Measurements from ENCODE around the gene PGGHG. TPM values are rescaled to one million over a fixed set of nuclear protein-coding genes. Genes with fewer than 3 reads are reported as not detected.
"Not testable (repeated sequence)": the region's sequence is repeated elsewhere in the genome, so short reads cannot be mapped to it uniquely, and the experiment has no call there.

PGGHG gene
- polyA plus RNA-seq, 3 donors: 28.8 to 335 (median 51.2) TPM

DNA sequence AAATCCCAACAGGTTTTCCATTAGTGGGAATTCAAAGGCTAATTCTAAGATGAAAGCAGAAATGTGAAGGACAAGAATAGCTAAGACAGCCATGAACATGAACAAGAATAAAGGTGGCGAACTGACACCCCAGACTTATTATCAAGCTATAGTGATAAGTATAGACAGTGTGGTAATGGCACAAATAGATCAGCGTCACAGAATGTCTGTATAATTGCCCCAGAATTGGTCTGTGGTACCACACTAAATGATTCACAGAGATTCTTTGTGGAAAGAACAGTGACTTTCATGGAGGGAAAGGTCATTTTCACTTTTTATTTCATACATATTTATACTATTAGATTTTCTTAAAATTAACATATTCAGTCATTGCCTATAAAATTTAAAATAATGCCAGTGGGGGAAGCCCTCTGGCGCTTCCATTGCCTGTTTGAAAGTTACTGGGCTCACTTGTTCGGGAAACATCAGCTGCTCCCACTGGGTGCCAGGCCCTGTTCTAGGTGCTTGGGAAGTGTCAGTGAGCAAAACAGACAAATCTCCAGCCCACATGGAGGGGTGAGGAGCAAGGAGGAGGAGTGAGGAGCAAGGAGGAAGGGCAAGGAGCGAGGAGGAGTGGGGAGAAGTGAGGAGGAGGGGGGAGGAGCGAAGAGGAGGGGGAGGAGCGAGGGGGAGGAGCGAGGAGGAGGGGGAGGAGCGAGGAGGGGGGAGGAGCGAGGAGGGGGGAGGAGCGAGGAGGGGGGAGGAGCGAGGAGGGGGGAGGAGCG is 22.1 kb upstream of the PGGHG start:
- H3K27ac ChIP-seq (ENCODE audit: low read depth, low read length): no peak overlapping the region
- 82 to 92% (median 89%) methylated on average over 4 to 5 of the region's 13 CpGs for WGBS, 3 donors

DNA sequence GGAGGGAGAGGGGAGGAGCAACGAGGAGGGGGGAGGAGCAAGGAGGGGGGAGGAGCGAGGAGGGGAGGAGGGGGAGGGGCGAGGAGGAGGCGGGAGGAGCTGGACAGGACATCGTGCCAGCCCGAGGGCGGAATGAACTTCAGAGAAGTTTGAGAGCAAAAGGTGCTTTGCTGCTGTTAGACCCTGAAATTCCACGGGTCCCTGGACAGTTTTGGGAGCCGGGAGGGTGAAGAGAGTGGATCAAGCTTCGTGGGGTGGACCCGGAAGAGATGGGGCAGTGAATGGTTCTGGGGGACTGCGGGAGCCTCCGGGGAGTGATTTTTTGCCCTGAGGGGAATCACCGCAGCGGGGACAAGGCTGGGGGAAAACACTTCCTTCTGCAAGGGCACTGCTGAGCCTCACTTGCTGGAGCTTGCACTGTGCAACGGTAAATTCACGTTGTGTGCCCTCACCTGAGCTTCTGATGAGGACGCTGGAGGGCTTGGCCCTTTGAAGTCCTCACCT is 21.4 kb upstream of the PGGHG start:
- WGBS, 3 donors: 38 to 49% (median 42%) methylated on average over 17 of the region's 18 CpGs
- peak overlapping the region; percentile 35 for H3K27ac ChIP-seq (ENCODE audit: low read depth, low read length)

DNA sequence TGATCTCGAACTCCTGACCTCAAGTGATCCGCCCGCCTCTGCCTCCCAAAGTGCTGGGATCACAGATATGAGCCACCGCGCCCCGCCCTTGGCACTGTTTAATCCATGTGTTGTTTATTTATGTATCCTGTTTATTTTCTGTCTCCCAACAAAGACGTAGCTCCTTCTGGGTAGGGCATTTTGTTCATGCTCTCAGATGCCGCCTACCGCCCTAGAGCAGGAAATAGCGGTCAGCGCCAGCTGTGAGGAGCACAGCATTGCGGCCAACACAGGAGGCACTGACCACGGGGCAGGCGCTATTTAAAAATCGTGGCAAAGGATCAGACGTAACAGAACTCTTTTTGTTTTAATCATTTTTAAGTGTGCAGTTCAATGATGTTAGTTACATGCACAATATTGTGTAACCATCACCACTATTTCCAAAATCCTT is 20.2 kb upstream of the PGGHG start:
- not testable (repeated sequence) for H3K27ac ChIP-seq (ENCODE audit: low read depth, low read length)
- 30 to 56% (median 31%) methylated on average over 14 to 16 of the region's 16 CpGs for WGBS, 3 donors

DNA sequence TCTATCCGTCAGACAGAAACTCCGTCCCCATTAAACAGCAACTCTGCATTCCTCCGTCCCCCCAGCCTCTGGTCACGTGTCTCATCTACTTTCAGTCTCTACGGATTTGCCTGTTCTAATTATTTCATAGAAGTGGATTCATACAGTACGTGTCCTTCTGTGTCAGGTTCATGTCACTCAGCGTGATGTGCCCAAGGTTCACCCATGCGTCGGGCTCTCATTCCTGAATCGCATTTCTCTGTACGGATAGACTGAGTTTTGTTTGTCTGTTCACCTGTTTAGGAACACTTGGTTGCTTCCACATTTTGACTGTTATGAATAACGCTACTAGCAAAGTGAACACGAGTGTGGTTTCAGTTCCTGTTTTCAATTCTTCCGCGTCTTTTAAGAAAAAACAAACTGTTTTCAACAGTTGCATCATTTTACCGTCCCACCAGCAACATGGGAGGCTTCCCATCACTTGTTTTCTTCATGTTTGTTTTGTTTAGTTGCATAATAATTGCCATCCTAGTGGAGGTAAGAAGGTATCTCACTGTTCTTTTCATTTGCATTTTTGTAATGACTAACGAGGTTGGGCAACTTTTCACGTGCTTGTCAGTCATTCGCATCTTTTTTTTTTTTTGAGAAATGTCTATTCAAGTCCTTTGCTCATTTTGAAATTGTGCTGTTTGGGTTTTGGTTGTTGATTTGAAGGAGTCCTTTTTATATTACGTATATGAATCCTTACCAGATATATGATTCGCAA is 19.6 kb upstream of the PGGHG start:
- WGBS, 3 donors: 32 to 54% (median 34%) methylated on average over 21 of the region's 21 CpGs
- H3K27ac ChIP-seq (ENCODE audit: low read depth, low read length): no peak overlapping the region

DNA sequence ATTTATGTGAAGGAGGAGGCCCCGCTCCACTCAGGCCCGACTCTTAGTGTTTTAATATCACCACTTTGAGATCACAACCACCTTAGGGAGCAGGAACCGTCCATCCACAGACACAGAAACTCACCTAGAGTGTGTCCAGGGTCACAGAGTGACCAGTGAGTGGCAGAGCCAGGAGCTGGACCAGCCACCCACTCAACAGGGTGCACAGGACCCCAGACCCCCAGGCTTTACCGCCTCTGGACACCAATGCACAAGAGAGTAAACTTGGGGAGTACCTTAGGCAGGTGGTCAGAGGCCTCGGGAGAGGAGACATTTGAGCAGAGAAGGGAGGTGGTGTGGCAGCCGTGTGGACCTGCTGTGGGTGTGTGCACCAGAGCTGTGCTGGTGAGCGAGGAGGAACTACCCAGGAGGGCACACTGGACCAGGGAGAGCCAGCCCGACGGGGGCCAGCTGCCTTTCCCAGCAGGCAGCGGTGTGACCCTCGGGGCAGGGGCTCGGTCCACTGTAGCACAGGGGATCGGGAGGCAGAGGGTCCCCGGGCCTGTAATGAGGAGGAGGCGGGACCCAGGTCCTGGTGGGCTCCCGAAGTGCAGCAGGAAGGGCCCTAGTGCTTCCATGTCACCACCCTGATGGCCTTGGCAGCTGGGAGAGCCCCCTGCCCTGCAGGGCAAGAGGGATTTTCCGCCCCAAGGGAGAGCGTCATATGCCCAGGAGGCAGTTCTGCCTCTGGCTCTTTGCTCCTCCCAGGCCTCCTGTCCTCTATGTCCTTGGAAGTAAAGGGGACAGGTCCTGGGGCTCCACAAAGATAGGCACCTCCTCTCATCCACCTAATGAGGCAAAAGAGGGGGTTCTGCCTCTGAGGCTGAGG is 18.2 kb upstream of the PGGHG start:
- H3K27ac ChIP-seq (ENCODE audit: low read depth, low read length): no peak overlapping the region
- WGBS, 3 donors: 77 to 87% (median 80%) methylated on average over 16 to 18 of the region's 18 CpGs

GRCh38 chr11:271319-271715 is 17.6 kb upstream of the PGGHG start:
- H3K27ac ChIP-seq (ENCODE audit: low read depth, low read length): no peak overlapping the region
- 59 to 92% (median 85%) methylated on average over 8 of the region's 8 CpGs for WGBS, 3 donors

DNA sequence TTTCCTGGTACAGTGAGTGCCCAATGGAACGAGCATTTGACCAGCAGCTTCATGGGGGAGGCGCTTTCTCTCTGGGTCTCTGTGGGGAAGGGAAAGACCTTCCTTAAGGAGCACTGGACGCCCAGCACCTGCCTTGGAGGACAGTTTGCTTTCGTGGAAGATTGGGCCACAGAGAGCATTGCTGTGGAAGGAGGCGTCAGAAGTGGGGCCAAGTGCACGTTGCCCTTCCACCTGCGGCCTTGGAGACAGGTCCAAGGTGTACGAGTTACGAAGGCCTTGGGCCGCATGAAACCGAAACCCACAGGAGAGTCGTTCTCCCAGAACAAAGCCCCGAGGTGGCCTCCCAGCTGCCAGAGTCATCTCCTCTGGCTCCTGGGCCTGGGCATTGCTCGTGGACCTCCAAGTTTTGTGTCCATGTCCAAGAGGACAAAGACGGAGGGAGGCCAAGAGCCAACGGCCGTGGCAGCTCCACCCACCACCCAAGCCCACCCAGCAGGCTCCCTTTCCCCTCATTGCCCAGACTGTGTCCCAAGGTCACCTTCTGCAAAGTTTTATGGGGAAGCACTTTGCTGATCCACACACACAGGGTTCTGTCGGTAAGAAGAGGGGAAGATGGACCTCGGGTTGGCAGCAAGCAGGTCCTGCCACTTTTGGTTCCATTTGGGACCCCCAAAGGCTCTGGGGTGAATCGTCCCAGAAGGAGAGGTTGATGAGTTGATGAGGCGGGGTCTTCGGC is 16.6 kb upstream of the PGGHG start:
- no peak overlapping the region for H3K27ac ChIP-seq (ENCODE audit: low read depth, low read length)
- WGBS, 3 donors: 81 to 91% (median 83%) methylated on average over 22 of the region's 22 CpGs

GRCh38 chr11:272931-273198 is 16.1 kb upstream of the PGGHG start:
- H3K27ac ChIP-seq (ENCODE audit: low read depth, low read length): no peak overlapping the region
- 76 to 91% (median 85%) methylated on average over 6 of the region's 6 CpGs for WGBS, 3 donors

GRCh38 chr11:276219-276618 is 12.7 kb upstream of the PGGHG start:
- no peak overlapping the region for H3K27ac ChIP-seq (ENCODE audit: low read depth, low read length)

DNA sequence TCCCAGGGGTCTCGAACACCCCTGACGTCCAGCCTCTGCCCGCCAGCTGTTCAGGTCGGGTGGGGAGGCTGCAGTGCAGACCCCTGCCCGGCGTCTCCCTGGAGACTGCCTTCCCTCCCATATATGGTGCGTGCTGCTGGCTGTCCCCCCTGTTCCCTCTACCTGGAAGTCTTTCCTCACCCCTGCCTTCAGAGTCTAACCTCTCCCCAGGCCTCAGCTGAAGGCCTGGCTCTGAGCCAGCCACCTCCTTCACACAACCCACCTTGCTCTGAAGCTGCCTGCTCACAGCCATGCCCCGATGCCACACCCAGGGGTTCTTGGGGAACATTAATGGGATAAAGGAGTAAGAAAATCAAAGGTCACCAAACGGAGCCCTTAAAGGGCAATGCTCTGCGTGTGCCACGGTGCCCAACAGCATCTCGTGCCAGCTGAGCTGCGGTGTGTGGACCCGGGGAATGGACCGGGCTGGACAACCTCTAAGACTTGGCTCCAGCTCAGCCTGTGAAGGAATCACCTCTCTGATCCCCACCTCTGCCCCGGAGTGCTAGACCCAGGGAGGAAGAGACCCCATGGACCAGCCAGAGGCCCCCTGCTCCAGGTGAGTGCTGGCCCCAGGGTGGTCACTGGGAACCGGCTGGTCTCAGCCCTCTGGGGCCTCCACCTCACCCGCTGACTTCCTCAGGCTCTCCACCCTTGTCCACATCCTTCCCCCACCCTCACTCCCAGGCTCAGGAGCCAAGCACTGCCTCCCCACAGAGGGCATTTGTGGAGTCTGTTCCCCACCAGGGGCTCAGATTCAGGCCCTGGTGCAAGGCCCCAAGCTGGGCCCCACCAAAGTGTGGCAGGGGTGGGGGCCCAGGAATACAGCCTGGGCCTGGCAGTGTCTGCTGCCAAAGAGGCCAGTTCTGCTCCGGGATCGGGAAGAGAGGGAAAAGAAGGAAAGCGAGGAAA is 10.7 kb upstream of the PGGHG start, which contains the start of gene NLRP6:
Gene NLRP6 (plus strand): TSS at position 407 of the 951 bp plus-strand sequence. CDS start 163 bp downstream, at position 570.
- no peak within 1 kb of the TSS for H3K27ac ChIP-seq (ENCODE audit: low read depth, low read length)
- WGBS, 3 donors: 73 to 81% (median 74%) methylated on average over 20 to 21 of the region's 21 CpGs

- H3K27ac ChIP-seq (ENCODE audit: low read depth, low read length): no peak overlapping the region
Observed at GRCh38 chr11:279040-279965, 9.6 kb upstream of the PGGHG start.

GRCh38 chr11:279966-280705 is 8.8 kb upstream of the PGGHG start:
- H3K27ac ChIP-seq (ENCODE audit: low read depth, low read length): no peak overlapping the region
- 2 to 4% (median 3%) methylated on average over 78 to 85 of the region's 85 CpGs for WGBS, 3 donors

More at GRCh38 chr11:279040-279965, 9.6 kb upstream of the PGGHG start:
- WGBS, 3 donors: 11 to 16% (median 11%) methylated on average over 91 to 97 of the region's 97 CpGs

GRCh38 chr11:280706-281485 is 8.0 kb upstream of the PGGHG start:
- H3K27ac ChIP-seq (ENCODE audit: low read depth, low read length): no peak overlapping the region
- 7 to 8% (median 7%) methylated on average over 79 of the region's 79 CpGs for WGBS, 3 donors

DNA sequence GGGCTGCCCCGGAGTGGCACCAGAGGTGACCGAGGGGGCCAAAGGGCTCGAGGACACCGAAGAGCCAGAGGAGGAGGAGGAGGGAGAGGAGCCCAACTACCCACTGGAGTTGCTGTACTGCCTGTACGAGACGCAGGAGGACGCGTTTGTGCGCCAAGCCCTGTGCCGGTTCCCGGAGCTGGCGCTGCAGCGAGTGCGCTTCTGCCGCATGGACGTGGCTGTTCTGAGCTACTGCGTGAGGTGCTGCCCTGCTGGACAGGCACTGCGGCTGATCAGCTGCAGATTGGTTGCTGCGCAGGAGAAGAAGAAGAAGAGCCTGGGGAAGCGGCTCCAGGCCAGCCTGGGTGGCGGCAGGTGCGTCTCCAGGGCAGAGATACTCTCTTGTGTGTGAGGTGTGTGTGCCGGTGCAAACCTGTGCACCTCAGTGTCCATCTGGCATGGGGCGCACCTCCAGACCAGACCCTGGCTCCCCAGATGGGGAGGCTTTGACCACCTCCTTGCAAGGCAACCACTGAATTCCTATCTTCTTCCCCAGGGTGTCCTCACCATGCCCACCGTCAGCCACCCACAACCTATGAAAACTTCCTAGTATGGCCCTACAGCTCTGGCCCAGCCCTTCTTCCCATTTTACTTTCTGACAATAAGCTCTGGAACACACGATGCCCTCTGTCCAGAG is 7.3 kb upstream of the PGGHG start:
- 29 to 41% (median 34%) methylated on average over 26 of the region's 26 CpGs for WGBS, 3 donors
- H3K27ac ChIP-seq (ENCODE audit: low read depth, low read length): no peak overlapping the region

Measured in adipose tissue (tissue), 3 donors.